Stimulated activated CD4-positive, alpha-beta T cell treated with anti-CD3 and anti-CD28 coated beads, TNF-alpha, amount 100 ng/mL, for 1 hour (primary cell): ENCODE data around the gene MLPH.
A peak's percentile ranks its signal among the peaks of the same experiment; 100 is the strongest.

Source experiments
- DNase-seq, 3 donors: peaks; one replicate each; pipeline ENCODE4 v3.0.0-alpha.2; 2020; ENCODE audit warnings: low read depth in 3 of 3, low spot score in 1 of 3

Gene MLPH

DNA sequence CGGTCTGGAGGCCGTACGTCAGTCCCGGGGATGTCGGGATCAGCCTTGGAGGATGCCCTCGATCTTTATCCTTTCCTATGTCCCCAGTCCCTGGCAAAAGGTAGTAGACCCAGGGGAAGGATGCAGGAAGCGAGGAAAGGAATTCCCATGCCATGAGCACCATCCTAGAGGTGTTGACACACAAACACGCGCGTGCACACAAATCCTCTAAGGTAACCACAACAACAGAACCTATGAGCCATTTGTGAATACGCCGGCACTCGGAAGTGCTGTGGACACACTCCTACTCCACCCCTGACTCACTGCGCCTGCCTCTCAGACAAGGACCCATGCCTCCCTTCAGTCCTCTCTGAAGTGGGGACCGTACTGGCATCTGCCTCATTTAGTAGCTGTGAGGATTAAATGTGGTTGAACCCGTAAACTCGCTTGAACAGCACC, 11.3 kb upstream of the MLPH start:
- DNase-seq: peak in 1 of 3 donors; percentile 13

DNA sequence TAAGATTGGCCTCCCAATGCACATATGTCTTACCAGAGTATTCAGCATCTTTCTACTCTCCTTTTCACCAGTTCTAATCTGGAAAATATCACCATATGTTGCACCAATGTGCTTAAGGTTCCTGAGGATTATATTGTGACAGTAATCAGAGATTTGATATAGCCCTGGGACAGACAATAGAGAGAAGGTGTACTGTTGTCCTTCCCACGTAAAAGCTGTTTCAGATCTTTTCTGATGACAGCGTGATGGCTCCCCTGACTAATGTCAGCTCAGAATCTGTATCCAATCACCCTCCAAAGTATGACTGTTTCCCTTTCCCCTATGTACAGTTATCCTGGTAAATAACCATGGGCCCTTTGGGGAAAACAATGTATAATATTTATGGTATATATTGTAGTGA, 9.0 kb upstream of the MLPH start:
- DNase-seq: no peak

DNA sequence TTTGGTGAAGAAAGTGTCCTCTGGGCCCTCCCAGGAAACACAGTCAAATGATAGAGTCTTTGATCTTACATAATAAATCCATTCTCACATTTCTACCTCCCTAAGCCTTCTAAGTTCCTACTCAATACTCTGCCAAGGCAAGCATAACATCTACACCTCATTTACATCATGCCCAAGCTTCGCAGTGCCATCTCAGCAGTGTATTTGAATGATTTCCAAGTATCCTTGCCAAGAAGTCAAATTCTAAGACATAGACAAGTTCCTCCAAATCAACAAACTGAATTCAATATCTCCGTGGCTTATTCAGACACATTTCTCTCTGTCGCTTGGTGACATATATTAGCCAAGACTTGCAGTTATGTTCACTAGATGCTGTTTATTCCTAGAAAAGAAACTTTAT, 8.1 kb upstream of the MLPH start:
- DNase-seq: no peak

DNA sequence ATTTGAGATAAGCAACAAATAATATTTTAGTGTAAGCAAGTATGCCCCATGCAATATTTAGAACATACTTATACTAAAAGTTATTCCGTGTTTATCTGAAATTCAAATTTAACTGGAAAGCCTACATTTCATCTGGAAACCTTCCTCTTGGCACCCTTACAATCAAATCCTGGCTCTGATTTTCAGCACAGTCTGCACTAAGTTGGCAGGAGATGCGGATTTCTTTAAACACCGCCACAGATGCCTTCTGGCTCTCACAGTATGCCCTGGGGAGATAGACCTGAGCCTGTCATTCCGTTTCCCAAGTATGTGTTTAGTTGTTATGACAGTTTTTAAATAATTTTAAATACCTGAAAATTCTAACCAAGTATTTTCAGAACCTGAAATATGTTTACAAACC, 7.3 kb upstream of the MLPH start:
- DNase-seq: no peak

DNA sequence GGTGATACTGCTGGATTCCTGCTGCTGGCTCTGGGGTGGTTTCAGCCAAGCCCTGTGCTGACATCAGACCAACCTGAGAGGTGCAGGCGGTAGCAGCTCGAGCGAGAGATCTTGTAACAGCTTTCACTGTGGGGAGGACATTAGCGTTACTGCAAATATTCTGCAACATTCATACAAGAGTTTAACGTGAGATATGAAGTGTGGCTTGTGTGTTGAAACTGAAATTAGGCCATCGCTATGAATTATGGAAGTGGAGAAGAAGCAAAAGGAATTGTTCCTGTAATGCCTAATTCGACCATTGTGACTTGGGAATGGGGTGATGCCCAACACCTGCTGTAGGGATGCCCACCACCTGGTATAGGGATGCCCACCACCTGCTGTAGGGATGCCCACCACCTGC, 6.5 kb upstream of the MLPH start:
- no peak for DNase-seq

DNA sequence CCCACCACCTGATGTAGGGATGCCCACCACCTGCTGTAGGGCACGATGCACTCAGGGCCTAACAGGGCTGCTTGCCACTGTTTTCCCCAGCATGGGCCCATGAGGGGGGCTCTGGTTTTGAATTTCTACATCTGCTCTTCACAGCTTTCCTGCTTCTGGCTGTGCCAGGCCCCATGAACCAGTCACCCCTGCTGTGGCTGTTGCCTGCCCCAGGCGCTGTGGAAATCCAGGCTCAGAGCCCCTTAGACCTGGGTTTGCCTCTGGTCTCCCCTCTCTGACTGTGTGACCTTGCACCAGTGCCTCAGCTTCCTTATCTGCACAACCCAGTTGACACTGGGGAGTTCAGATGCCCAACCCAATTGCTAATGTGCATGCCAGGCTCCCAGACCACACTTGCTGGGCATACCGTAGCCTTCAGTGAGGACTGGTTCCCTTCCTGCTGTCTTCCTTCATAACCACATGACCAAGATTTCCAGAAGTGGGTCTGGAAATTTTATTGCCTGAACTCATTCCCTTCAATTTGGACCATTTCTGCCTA, 6.0 kb upstream of the MLPH start:
- no peak for DNase-seq

DNA sequence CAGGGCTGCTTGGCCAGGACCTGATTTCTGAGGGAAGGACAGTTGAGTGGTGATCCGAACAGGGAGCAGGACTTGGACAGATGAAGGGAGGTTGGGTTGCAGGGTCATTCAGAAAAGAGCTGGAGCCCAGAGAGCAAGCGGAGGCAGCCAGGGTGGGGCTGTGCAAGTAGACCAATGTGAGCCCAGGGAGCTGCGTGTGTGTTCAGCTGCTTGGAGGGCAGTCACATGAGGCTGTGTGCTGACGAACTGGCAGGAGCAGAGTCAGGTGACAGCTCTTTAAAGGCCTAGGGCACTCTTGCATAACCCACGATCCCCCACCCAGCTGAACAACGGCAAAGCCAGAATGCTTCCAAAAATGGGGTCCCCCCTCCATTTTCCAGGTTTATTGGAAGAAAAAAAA, 4.6 kb upstream of the MLPH start:
- no peak for DNase-seq

DNA sequence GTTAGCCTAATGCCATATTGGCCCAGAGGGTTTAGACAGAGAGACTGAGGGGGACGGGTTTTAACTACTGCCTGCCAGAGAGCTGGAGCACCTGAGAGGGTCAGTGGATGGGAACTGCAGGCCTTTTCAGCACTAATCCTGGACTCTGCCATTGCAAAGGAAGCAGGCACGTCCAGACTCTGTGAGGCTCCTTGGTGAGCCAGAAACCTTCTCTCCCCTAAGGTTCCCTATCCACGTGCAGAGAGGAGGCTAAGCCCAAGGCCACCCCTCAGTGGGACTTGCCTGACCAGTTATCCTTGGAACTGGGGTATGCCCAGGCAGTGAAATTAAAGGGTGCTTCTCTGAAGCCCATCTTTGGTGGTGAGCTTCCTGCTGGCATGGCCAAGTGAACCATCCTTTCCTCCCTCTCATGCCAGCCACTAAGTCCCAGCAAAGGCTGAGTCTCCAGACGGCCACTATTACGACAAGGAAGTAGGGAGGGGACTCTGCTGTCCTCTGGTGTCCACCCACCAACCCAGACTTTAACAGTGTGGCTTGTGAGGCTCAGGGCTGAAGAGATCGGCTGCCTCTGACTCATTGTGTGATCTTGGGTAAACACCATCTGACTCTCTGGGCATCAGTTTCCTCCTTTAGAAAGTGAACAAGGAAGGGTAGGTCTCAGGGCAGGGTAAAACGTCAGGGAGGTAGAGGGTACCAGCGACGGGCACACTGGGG, 3.9 kb upstream of the MLPH start:
- DNase-seq: no peak

DNA sequence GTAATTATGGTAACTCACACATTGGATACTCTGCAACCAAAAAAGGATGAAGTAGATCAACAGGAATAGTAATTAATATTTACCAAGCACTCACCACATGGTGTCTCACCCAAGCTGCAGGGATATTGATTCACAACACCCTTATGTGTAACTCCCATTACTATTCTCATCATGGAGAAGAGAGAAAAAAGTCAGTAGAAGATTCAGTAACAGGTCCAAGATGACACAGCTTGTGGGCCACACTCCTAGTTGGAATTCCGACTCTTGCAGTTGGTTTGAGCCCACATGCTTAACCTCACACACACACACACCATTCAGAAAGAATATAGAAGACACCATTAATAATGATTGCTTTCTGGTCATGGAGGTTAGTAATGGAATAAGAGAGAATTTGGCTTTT, 1.7 kb upstream of the MLPH start:
- no peak for DNase-seq

DNA sequence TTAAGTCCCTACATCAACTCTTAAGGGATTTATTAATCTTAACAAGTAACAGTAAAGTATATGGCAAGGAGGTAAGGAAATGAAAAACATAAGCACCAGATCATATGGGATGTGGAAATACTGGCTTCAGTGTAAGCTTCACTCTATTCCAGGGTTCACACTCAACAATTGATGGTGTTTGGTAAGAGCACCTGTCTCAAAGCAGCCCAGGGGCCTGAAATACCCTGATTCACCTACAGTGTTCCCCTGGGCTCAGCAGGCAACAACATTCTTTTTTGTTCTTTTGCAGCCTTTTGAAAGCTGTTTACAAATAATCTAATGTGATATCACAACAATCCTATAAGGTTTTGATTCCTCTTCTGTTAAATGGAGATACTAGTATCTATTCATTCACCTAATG, 1.2 kb upstream of the MLPH start:
- no peak for DNase-seq

DNA sequence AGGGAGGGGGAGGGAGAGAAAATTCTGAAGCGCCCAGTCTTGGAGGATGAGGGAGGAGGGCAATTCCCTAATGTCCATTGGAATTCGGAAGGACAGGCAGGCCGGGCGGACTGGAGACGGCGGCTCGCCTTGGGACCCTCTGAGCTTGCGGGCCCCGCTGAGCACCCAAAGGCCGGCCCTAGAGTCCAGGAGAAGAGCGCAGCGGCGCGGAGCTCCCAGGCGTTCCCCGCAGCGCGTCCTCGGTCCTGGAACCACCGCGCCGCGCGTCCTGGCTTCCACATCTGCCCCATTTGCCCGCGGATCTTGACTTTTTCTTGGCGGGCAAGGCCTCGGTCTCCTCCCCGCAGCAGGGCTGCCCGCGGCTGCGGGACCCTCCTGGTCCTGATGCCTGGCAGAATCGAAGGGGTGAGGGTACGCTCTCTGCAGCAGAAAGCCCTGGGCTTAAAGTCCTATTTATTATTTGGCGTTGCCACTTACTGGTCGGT, 675 bp upstream of the MLPH start:
- DNase-seq: no peak

DNA sequence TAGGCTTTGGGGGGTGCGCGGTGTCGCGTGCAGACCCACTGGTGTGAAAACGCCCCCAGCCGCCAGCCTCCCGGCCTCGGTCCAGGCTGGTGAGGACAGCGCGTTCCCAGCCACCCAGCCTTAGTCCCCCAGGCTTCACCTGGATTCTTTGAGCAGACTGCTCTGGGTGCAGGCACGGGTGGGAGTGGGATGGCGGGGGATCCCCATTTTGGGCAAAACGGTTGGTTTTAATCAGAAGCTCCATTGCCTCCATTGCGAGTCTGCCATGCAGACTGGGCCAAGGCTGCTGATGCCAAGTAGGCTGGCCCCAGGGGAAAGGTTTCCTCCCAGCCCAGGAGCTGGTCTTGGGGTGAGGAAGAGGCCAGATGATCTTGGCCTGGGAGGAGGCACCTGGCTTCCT, 445 bp downstream of the MLPH start:
- no peak for DNase-seq

DNA sequence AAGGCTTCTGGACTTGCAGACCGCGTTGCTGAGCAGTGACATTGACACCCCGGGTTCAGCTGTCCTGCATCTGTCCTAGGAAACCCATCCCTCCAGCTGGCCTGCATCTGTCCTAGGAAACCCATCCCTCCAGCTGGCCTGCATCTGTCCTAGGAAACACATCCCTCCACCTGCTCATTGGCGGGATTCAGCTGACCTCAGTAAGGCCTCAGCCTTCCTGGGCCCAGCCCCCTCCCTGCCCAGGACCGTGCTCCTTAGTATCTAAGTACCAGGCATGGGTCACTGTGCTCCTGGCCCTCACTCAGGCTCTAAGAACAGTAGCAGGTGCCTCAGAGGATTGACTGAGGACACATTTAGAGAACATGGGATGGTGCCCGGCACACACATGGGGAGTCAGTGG, 1.2 kb downstream of the MLPH start:
- no peak for DNase-seq

DNA sequence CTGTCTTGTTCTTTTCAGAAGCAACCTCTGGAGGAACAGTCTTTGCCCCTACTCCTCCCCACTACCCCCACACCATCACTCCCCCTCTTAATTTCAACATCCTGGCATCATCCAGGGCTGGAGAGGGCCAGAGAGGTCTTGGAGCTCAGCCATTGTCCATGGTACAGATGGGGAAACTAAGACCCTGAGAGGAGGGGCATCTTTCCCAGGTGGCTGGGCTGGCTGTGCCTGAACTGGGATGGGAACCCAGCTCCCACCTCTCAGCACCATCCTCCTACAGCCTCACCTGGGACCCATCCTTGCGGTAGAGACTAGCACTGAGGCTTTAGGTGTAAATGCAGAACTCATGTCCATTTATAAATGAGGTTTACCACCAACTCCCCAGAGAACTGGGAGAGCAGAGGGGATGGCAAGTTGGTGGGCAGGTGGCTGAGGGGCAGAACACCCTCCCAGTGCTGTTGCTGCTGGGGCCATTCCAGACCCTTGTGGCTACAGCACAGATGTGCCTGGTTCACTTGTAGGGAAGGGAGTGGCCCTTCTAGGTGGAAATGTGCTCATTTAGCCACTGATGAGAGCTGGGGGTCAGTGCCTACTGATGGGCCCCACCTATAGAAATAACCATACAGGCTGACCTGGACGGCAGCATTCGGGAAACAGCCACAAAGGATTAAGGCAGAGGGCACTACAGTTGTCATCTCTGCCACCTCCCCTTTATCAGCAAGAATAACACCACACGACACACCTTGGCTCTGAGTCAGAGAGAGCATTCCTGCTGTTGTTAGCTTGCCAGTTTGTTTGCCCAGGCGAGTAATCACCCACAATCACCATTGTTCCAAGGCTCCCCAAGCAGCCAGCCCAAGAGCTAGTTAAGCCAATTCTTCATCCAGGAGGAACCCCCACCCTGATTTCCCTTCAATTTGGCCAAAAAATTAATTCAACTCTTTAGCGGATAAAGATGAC, 2.1 kb downstream of the MLPH start:
- no peak for DNase-seq

DNA sequence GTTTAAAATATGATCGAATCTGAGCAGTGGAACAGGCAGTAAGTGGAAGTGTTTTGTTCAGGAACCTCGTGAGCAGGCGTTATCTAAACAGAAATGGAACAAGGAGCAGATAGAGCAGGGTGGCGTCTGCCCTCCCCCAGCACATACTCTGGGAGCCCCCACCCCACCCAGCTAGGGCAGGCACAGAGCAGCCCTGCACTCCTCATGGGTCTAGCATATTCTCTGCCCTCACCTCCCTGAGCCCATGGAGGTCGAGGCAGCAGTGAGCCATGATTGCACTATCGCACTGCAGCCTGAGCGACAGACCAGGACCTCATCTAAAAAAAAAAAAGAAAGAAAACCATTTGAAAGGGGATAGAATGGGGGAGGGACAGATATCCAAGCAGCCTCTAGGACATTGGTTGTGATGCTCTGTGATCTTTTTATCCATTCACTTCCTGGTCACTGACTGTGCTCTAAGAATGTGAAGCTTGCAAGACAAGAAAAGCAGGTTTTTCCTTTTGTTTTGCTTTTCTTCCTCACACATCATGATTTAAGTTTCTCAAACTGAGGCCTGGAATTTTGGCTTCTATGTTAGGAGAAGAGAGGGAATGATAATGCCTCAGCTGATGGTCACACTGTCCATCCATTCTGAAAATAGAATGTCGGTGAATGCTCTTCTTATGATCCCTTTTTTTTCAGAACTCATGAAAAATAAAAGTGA, 3.1 kb downstream of the MLPH start:
- DNase-seq: no peak

DNA sequence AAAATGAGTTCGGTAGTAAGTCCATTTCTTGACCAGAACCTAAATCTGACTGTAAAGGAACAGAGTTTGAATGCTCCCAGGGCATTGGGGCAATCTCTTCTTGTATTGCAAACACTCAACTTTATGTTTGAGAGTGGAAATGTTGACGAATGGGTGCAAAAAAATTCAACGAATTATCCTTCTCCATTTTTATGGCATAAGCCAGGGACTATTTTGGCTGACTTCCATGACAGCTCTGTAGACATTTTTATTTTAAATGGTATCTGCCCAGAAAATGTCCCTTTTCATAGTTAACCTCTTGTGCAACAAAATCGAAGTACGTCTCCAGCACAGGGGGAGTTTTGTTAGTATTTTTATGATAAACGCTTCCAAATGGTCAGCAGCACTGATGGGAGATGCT, 3.7 kb downstream of the MLPH start:
- no peak for DNase-seq

DNA sequence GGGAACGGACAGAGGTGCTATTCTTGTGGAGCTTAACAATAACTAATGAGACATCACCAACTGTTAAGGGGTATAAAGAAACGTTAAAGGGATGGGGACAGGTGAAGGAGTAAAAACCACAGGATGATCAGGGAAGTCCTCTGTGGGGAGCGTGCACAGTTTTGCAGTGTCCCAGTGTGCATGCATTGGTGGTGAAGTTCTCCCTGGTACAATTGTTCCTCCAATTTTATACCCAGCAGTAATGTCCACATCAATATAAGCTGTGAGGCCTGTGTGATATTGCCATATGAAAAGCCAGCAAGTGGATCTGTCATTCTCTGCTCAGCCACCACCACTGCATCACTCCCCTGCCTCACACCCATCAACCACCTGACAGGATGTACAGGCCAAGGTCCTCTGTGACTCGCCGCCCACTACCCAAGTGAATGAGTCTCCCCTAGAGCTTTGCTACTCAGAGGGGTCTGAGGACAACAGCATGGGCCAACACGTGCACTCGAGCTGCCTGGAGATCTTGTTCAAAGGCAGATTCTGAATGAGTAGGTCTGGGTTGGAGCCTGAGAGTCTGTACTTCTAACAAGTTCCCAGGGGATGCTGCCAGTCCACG, 4.6 kb downstream of the MLPH start:
- DNase-seq: no peak

DNA sequence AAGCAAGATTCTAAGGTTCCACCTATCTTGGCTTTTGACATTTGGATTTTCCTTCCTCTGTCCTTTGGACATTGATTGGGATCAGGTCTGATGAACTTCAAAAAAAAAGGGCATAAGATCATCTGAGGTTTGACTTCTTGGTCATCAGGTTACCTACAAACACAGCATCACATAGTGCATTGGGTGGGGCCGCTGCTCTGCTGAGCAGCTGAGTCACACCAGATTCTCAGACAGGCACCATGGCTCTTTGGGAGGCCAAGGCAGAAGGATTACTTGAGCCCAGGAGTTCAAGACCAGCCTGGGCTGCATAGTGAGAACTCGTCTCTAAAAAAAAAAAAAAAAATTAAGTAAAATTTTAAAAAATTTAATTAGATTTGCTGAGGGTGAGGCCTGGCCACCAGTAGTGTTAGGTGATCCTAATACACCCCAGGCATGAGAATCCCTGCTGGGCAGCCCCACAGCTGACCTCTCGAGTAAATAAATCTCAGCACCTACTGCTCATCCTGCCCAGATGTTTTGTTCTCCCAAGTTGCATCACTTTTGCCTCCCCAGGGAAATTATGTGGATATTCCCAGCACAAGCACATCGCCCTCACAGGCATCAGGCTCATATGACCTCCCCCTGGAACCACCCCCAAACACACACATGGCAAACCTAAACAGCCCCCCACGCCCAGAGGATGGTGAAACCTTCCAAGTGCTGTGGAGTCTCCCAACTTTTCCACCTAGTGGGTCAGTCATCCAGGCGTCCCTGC, 5.3 kb downstream of the MLPH start:
- no peak for DNase-seq

DNA sequence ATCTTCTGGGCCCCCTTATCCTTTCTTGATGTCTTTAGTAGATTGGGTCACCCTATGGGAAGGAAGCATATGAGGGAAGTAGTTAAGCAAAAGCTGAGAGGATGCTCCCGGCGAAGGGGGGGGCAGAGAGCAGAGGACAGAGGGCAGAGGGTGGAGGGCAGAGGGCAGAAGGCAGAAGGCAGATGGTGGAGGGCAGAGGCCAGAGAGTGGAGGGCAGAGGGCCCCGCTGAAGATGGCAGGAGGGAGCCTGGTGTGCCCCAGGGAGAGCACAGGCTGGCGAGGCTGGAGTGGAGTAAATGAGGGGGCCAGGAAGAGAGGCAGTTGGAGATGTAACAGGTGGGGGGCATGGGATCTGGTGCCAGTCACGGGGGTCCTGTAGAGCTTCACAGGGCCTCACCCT, 7.0 kb downstream of the MLPH start:
- DNase-seq: no peak

DNA sequence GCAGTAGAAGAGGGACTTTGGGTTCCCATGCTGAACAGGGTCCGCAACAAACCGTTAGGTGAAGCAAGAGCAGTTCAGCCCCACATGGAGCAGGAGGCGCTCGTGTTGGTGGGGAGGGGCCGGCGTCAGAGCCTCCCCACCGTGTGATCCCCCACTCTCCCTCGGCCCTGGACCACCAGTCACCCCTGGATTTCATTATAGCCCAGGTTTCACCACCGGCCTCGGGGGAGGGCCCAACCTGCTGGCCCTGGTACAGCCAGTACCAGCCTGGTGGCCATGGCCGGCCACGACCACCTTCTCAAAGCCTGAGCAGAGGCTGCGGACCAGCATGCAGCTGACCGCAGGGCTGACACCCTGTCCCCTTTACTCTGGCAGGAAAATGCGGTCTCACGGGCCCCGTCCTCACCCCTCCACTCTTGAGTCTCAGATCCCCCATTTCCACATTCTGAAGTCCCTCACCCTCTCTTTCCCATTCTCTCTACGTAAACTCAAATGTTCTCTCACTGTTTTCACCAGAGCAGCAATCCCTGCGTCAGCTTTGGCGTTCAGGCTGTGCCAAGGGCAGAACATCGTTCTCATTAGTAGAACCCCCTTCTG, 8.6 kb downstream of the MLPH start:
- no peak for DNase-seq
